GM18507 (cell line): ENCODE measurements around the gene GRIK4.
A peak's percentile ranks its signal among the peaks of the same experiment; 100 is the strongest.

Experiments used
- DNase-seq: peaks from one replicate; pipeline ENCODE4 v3.0.0; 2011; ENCODE audit warnings: low read depth; ENCODE audit not compliant: insufficient read length; ENCODE audit errors: extremely low spot score
- FAIRE-seq: peaks from 2 replicates; lab custom pipeline; 2011; peaks lifted over from hg19 to GRCh38; lab: Jason Lieb, UNC

GRIK4 gene

DNA sequence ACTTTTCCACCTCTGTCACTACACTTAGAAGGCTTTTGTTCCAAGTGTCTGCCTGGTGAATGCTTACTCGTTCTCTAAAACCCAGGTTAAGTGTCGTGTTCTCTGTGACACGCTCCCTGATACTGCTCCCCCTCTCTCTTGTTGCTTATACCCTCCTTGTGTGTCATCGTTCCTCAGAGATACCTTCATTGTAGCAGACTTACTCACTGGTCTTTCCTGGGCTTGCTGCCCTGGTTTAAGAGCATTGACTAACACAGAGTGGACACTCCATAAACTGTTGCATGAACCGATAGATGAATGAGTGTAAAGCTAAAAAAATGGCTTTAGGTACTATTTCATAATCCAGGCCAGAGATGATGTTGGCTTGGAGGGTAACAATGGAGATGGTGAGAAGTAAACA is 171.3 kb downstream of the GRIK4 start:
- FAIRE-seq (no peak), DNase-seq (no peak)

DNA sequence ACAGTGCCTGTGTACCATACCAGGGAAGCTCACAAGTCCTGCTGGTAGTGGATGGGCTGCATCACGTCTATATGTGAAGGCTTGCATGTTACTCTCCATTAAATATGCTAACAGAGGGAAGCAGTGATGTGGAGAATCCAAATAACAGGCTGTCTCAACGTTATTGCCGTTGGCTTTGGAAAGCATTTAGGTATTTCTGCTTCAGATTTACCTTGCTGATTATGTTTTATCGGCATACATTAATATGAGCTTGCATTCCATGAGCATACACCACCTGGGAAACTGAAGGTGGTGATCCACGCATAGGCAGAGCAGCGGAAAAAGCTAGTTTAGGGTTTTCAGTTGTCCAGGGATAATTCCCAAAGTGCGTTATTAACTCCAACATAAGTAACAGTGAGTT is 175.0 kb downstream of the GRIK4 start:
- DNase-seq (no peak), FAIRE-seq (no peak)

DNA sequence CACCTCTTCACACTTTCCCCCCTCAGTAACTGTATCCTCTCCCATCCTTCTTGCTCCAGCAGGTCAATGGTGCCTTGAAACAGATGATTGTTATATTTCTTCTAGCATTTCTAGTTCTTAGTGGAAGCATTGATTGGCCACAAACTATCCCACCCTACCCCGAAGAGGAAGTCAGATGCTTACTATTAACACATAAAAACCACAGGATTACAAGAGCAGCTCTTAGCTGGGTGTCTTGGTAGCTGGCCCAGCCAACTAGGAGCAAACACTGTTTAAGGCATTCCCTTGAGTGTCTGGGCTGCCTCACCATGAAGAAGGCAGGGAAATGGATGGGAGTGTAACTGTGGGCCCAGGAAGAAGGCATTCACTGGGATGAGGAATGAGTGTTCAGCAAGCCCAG is 176.6 kb downstream of the GRIK4 start:
- DNase-seq (no peak), FAIRE-seq (peak; percentile 67)

DNA sequence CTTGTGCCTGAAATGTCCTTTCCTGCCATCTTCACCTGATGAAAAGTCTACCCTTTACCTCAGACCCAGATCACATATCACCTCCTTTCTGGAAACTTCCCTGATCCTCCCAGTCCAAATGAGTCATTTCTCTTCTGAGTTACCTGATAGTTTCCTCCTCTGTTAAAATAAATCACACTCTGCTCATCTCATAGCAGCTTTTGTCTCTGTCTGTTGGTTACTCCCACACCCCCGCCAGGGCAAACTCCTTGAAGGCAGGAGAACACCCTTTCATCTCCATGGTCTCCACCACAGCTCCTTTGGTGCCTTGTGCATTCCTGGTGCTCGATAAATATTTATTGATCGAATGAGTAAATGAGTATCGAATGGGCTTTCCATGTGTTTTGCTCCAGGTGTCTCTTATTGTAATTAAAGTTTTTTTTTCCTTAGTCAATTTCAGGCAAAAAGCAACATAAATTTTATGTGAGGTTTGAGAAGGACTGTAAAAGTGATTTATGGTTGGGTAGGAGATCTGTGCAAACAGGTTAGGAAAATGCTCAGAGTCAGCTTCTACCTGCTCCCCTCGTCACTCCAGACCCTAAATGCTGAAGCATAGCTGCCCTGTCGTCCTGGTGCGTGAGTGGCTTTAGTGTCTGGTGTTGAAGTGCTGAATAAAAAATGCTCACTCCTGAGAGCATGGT is 178.2 kb downstream of the GRIK4 start:
- no peak for DNase-seq
- no peak for FAIRE-seq

- FAIRE-seq (no peak), DNase-seq (no peak)
These were observed 178.9 kb downstream of the GRIK4 start for GRCh38 chr11:120690406-120690805.

GRCh38 chr11:120694726-120695125 is 183.2 kb downstream of the GRIK4 start:
- DNase-seq (no peak), FAIRE-seq (no peak)

DNA sequence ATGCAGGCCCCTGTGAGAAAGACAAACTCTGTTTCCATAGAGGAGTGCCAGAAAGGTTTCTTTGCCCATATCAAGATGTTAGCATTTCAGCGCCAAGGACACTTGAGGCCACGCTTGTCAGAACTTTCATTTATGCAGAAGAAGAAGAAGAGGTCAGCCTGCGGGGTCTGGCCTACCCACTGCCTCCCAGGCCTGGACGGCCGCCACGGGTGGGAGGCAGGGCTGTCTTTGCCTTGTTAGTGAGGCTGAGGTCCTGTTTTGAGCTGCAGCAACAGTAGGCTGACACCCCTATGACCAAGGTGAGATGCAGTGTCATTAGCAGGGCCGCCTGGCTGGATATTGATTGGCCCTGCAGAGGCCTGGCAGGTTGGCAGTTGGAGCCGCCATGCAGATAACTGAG is 183.9 kb downstream of the GRIK4 start:
- FAIRE-seq (no peak), DNase-seq (no peak)

- DNase-seq = no peak
- FAIRE-seq = no peak
These were observed 184.4 kb downstream of the GRIK4 start for GRCh38 chr11:120695939-120696338.

GRCh38 chr11:120696597-120697218 is 185.2 kb downstream of the GRIK4 start:
- DNase-seq (no peak), FAIRE-seq (no peak)

- FAIRE-seq (no peak), DNase-seq (no peak)
These were observed 187.4 kb downstream of the GRIK4 start for GRCh38 chr11:120698918-120699317.

DNA sequence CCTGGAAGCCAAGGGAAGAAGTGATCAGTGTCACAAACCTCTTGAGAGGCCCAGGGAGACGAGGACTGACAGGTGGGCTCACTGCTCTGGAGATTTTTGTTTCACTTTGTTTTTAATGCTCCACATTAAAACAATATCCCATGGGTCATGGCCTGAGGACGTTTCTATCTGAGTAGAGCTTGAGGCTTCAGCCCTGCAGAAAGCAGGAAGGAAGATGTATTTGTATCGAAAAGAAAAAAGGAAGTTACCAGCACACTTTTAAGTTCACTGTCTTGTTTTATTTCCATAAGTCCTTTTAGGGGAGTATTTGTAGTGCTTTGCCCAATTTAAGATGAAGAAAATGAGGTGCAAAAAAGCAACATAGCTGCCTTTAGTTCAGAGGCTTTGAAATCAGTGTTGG is 191.1 kb downstream of the GRIK4 start:
- DNase-seq (peak; percentile 23), FAIRE-seq (peak; percentile 93)

DNA sequence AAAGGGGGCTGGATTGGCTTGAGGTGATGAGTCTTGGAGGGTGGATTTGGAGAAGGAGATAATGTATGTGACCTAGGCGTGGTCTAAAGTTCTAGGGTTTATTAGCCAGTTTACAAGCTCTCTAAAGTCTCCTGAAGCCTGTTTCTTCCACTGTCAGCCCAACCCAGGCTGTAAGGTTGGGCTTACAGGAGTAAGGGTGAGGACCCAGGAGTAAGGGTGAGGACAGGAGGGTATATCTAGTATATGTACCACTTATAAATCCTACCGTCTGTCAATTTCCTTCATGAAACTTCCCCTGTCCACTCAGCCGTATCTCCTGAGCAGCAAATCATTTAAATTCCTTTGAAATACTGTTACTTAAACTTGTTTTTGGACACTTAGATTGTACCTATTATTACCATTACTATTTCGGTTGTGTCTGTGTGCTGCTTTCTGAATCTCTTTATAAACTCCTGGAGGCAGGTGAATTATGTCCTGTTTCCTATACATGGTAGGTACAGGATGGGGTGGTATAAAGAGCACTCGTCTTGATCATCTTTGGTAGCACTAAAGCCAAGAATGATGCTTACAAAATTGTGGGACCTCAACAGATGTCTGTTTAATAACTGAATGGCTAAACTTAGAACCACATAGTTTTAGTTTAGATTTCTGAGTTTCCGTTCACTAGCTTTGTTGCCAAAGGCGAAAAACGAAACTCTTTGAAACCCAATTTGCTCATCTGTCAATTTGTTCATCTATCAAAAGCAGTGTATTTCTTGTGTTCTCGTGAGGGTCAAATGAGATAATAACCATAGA is 192.0 kb downstream of the GRIK4 start:
- peak; percentile 95 for FAIRE-seq
- DNase-seq = peak; percentile 23

- no peak for FAIRE-seq
These were observed 192.8 kb downstream of the GRIK4 start for GRCh38 chr11:120704256-120704750.

DNA sequence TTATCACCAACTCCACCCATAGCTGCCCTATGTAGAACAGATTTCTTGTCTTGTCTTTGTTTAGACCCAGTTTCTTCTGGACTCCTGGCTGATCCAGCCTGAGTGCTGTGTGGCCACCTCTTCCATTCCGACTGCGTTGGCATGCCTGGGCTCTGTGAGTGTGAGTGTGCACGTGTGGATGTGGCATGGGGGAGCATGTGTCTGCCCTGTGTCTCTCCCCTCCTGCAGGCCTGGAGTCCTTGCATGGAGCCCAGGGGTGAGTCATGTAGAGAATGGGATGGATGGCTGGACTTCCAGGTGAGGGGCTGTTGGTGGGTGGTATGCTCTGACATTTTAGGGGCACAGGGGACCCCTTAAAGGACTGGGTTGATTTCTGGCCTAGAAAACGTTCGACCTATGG is 194.7 kb downstream of the GRIK4 start:
- DNase-seq (no peak), FAIRE-seq (no peak)

More at GRCh38 chr11:120704256-120704750, 192.8 kb downstream of the GRIK4 start:
- no peak for DNase-seq

DNA sequence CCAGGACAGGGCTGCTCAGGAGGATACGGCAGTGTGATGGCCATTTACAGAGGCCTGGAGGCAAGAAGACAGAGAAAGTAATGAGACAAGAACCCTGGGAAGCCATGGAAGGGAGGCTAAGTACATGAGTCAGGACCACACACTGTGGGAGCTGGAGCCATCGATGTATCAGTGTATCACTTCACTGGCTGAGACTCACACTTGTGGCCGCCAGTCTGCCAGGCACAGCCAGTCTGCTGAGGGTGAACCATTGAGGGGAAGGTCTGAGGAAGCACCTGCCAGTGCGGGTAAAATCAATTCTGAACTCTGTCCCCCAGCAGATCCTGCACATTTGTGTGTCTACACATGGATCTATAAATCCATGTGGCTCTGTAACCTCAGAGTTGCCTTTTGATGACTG is 195.6 kb downstream of the GRIK4 start:
- no peak for FAIRE-seq
- no peak for DNase-seq

DNA sequence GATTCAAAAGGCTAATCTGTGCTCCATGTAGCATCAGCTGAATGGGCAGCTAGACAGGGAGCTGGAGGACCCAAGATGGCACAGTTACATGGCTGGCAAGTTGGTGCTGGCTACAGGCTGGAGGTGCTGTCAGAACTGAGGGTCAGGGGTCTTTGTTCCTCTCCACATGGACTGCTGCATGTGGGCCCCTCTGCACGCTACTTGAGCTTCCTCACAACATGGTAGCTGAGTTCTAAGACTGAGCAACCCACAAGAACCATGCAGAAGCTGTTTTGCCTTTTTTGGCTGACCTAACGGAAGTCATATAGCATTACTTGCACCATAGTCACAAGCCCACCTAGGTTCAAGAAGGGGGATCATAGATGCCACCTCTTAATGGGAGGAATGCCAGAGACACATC is 196.1 kb downstream of the GRIK4 start:
- DNase-seq (no peak), FAIRE-seq (no peak)

DNA sequence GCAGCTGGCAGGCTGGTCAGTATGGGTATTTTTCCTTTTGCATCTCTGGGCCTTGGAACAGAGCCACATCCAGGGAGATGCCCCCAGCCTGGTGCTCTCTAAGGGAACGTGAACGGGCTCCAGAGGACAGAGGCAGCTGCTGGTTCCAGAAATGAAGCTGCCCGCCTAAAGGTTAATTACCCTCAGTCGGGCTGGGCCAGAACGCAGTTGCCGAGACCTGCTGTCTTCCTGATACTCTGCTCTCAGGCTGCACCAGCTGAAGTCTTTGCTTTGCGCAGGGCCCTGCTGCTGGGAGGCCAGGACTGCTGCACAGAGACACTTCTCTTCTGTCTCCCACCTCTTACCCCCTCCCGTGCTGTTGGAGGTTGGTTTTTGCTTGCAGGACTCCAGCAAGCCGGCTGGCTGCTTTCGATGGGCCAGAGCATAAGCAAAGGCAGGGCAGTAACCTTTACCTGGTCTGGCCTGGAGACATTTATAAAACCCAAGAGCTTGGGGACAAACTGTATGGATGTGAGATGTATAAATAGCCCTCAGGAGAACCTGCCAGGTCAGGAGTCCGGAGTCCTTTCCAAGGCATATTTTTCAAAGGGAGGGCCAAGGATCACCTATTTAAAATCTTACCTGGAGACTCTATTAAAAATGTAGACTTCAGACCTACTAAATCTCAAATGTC is 197.1 kb downstream of the GRIK4 start:
- DNase-seq (no peak), FAIRE-seq (no peak)

DNA sequence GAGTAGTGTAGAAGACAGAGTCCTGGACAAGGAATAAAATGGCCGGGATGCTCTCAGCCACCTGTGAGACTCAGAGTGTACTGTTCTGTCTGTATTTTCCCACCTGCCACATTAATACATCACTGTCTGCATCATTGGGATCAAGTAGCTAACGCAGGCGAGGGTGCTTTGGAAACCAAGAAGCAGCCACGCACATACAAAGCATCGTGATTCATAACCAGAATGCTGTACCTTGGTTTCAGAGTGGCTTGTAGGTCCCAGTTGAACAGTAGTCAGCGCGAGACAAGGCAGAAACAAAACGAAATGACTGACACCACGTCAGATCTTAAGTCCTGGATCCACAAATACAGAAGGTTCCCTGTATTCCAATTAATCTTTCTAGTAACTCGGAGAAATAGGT is 198.3 kb downstream of the GRIK4 start:
- FAIRE-seq = peak; percentile 95
- peak; percentile 54 for DNase-seq

- DNase-seq = no peak
- no peak for FAIRE-seq
These were observed 199.0 kb downstream of the GRIK4 start for GRCh38 chr11:120710354-120711131.
